GM19193 (cell line): ENCODE results near the gene CARF.

ENCODE experiments used
- POLR2A ChIP-seq: IDR thresholded peaks from 4 replicates; pipeline ENCODE4 v1.6.1; 2011; ENCODE audit not compliant: insufficient read depth, insufficient read length; ENCODE audit errors: extremely low read depth

Gene CARF

GRCh38 chr2:202933139-202933510, 21.1 kb downstream of the CARF start:
- TF ChIP-seq POLR2A = no peak

- TF ChIP-seq POLR2A = no peak
Observed at GRCh38 chr2:202933958-202934357, 21.9 kb downstream of the CARF start.

DNA sequence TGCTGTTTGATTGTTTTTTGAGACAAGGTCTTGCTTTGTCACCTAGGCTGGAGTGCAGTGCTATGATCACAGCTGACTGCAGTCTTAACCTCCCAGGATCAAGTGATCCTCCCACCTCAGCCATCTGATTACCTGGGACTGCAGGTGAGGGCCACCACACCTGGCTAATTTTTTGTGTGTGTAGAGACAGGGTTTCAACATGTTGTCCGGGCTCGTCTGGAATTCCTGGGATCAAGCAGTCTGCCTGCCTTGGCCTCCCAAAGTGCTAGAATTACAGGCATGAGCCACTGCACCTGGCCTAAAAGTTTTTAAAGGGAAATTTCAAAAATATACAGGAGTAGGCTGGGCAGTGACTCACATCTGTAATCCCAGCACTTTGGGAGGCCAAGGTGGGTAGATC, 22.4 kb downstream of the CARF start:
- TF ChIP-seq POLR2A = no peak

DNA sequence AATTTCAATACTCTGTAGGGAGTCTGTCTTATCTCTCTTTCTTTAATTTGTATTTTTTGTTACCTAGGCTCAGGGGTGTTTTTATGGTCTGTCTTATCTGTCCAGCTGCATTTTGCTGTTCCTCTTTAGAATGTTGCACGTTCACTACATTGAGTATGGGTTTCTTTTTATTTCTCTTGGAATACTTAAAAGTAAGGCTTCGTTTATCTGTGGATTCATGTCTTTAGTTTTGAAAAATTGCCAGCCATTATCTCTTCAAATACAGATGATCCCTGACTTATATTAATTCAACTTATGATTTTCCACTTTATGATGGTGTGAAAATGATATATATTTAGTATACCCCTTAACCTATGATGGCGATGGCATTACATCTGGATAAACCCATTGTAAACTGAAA, 26.9 kb downstream of the CARF start:
- no peak for TF ChIP-seq POLR2A

DNA sequence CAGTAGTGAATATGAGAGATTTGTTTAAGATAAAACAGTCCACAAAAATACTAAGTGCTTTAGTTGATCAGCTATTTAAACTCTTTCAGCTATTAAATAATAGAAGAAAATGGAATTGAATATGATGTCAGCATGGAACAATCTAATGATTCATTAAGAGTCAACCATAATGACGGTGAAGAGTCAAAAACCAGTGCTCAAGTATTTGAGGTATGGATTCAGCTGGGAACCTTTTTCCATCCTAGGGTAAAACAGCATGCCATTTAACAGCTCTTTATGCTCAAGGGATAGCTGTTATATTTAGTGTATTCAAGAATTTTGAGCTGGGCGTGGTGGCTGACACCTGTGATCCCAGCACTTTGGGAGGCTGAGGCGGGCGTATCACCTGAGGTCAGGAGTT, 29.7 kb downstream of the CARF start:
- TF ChIP-seq POLR2A = no peak

DNA sequence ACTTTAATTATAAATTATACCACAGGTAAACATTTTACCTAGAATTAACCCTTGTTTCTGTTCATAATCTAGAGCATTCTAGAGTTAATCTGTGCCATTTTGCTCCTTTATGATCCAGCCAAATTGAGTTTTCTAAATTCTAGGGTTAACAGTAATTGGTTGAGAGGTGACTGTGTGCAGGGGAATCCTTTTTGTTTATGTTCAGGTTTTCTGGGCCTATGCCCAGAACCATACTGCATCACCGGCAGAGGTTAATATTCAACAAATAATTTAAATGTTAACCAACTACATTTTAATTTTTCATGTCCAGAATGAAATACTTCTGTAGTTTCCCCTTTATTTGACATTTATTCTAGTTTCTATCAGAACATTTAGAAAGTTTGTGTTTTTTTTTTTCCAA, 32.3 kb downstream of the CARF start:
- TF ChIP-seq POLR2A = no peak

DNA sequence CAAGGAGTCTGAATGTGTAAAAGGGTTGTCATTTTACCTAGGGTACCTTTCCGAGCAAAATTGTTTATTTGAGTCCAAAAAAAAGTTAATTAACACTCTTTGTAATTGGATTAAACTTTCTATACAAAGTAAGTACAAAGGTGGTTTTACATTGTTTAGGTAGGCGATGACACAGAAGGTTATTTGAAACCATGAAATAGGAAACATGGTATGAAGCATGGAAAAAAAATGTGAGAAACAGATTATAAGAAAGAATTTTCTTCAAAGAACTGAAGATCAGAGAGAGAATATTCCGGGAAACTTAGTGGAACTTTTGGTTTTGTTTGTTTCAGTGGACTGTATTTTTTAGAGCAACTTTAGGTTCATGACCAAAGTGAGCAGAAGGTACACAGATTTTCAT, 32.7 kb downstream of the CARF start:
- no peak for TF ChIP-seq POLR2A

- TF ChIP-seq POLR2A = no peak
Observed at GRCh38 chr2:202945497-202945896, 33.4 kb downstream of the CARF start.

DNA sequence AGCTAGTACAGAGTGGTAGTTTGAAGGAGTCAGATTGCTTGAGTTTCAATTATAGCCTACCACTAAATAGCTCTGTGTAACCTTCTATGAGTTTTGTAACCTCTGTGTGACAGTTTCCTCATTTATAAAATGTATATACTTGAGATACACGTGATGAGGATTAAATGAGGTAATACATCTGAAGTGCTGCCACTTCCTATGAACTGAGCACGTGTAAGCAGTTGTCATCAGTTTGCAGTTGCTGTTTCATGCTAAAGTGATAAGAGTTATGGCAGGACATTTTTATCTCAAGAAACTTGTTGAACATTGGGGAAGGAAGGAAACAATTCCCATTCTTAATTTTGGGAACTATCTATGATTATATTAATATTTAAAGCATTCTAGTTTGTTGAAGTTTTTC, 38.5 kb downstream of the CARF start:
- no peak for TF ChIP-seq POLR2A

DNA sequence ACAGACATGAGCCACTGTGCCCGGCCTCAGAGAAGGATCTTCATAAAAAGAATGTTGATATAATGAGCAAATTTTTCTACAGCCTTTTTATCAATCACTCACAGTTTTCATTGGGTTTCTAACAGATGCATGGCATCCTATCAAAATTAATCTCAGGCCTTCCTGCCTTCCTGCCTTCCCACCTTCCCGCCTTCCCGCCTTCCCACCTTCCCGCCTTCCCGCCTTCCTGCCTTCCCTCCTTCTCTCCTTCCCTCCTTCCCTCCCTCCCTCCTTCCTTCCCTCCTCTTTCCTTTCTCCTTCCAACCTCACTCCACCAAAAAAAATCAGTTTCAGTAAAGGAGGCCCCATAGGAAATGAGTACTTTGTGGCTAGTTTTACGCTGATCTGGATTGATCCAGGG, 48.4 kb downstream of the CARF start:
- no peak for TF ChIP-seq POLR2A

GRCh38 chr2:202963712-202964111, 51.6 kb downstream of the CARF start:
- no peak for TF ChIP-seq POLR2A

DNA sequence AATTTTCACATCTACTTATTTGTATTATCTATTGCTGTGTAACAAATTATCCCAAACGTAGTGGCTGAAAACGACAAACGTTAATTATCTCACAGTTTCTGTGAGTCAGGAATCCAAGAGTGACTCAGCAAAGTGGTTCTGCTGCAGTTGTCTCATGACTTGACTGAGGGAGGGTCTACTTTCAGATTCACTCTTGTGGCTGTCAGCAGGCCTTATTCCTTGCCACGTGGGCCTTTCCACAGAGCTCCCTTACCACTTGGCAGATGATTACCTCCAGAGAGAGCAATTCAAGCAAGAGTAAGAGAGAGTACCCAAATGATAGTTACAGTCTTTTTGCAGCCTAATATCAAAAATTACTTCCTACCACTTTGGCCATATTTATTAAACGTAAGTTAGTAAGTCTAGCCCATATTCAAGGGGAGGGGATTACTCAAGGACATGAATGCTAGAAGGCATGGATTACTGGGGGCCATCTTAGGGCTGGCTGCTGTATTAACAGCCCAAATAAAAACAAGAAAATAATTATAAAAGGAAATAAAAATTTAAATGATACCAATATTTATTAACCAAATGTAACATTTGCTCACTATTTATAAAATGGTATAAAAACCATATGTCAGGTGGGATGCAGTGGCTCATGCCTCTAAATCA, 53.9 kb downstream of the CARF start:
- TF ChIP-seq POLR2A = no peak

DNA sequence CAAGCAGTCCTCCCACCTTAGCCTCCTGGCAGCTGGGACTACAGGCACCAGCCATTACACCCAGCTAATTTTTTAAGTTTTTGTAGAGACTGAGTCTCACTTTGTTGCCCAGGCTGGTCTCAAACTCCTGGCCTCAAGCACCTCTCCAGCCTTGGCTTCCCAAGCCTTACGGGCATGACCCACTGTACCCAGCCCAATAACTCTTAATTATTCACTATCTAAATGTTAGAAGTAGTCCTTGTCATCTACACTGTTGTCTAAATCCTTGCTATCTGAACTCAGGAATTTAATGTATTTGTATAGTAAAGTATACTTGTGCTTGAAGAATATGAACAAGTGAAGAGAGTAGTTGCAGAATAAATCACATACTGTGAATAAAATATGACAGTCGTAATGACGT, 64.7 kb downstream of the CARF start:
- TF ChIP-seq POLR2A = no peak

DNA sequence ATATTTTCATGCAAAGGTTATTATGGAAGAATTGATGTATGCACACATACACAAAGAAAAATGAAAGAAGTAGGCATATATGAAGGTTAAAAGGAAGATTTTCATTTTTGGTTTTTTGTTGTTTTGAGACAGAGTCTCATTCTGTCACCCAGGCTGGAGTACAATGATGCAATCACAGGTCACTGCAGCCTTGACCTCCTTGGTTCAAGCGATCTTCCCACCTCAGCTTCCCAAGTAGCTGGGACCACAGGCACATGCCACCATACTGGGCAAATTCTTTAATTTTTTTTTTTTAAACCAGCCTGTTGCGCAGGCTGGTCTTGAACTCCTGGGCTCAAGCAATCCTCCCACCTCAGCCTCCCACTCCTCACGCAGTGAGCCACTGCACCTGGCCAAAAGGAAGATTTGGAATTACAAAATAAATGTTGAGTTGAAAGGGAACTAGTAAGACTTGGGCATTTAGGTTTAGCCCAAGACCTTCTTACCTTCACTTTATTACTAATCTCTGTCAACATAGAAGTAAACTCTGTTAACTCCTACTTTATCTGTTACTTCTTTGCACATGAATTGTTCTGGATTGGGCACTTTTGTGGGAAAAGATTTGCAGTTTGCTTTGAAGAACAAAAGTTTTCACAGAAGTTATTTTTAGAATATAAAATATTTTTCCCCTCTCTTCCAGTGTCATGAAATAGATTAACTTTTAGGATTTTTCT, 70.9 kb downstream of the CARF start:
- no peak for TF ChIP-seq POLR2A

- TF ChIP-seq POLR2A = no peak
Observed at GRCh38 chr2:202989749-202990148, 77.7 kb downstream of the CARF start.

- no peak for TF ChIP-seq POLR2A
Observed at GRCh38 chr2:202990501-202990900, 78.4 kb downstream of the CARF start.
